Endothelial cell (in vitro differentiated cells): Measurements from ENCODE around the gene ALDH3A2. TPM values are rescaled to one million over a fixed set of nuclear protein-coding genes. Genes with fewer than 3 reads are reported as not detected.

Experiments used
- DNase-seq: peaks from one replicate; pipeline ENCODE4 v3.0.0; 2021; ENCODE audit warnings: low spot score
- H3K27ac Mint-ChIP-seq: one replicate; pipeline ENCODE4 v1.8.0; 2021; ENCODE audit warnings: mixed read lengths, inconsistent platforms; ENCODE audit not compliant: unreplicated experiment
- H3K27me3 Mint-ChIP-seq: one replicate; pipeline ENCODE4 v1.8.0; 2021; ENCODE audit warnings: mild to moderate bottlenecking, moderate library complexity, mixed read lengths, inconsistent platforms; ENCODE audit not compliant: unreplicated experiment
- H3K36me3 Mint-ChIP-seq: one replicate; pipeline ENCODE4 v1.8.0; 2021; ENCODE audit warnings: mild to moderate bottlenecking, low read depth, mixed read lengths, inconsistent platforms; ENCODE audit not compliant: unreplicated experiment
- H3K4me1 Mint-ChIP-seq: one replicate; pipeline ENCODE4 v1.8.0; 2021; ENCODE audit warnings: mild to moderate bottlenecking, mixed read lengths, inconsistent platforms; ENCODE audit not compliant: unreplicated experiment
- H3K4me3 Mint-ChIP-seq: one replicate; pipeline ENCODE4 v1.8.0; 2021; ENCODE audit warnings: mild to moderate bottlenecking, mixed read lengths, inconsistent platforms; ENCODE audit not compliant: unreplicated experiment
- H3K9me3 Mint-ChIP-seq: one replicate; pipeline ENCODE4 v1.8.0; 2021; ENCODE audit warnings: mixed read lengths, inconsistent platforms; ENCODE audit not compliant: unreplicated experiment
- CTCF ChIP-seq: fragments of 200-600 bp; sonication (generic); IDR thresholded peaks from one replicate; pipeline ENCODE4 v1.5.0; 2021; ENCODE audit warnings: antibody characterized with exemption; ENCODE audit not compliant: unreplicated experiment
- total RNA-seq: library from RNA; stranded (reverse); fragmentation: NEBNext Ultra II Directional; extraction: Animal tissue kit (Norgen Biotek cat#: 25700); gene quantifications from one replicate; pipeline ENCODE4 v1.2.1, GENCODE V29; 2021; ENCODE audit not compliant: unreplicated experiment

Gene ALDH3A2
- total RNA-seq, 1 donor from 2014 or later: 21.0 TPM

- Mint-ChIP-seq H3K9me3 (no peaks in the 10 kb centered on the region), H3K4me3 (no peak overlapping the region), H3K27ac (no peak overlapping the region), H3K4me1 (no peaks in the 10 kb centered on the region), H3K27me3 (no peaks in the 10 kb centered on the region), H3K36me3 (peaks cover 14% of the 10 kb centered on the region)
- DNase-seq: no peak
- no peak for TF ChIP-seq CTCF
Measured at GRCh38 chr17:19670908-19671307, 22.4 kb downstream of the ALDH3A2 start.

GRCh38 chr17:19671433-19671832 lies 22.9 kb downstream of the ALDH3A2 start:
- H3K4me3 Mint-ChIP-seq: no peak overlapping the region
- no peaks in the 10 kb centered on the region for H3K27me3 Mint-ChIP-seq
- peaks cover 18% of the 10 kb centered on the region for H3K36me3 Mint-ChIP-seq
- H3K9me3 Mint-ChIP-seq: no peaks in the 10 kb centered on the region
- no peak for TF ChIP-seq CTCF
- no peak for DNase-seq
- no peak overlapping the region for H3K27ac Mint-ChIP-seq
- H3K4me1 Mint-ChIP-seq: no peaks in the 10 kb centered on the region

- Mint-ChIP-seq H3K27me3 (no peaks in the 10 kb centered on the region), H3K9me3 (no peaks in the 10 kb centered on the region), H3K4me1 (no peaks in the 10 kb centered on the region), H3K36me3 (peaks cover 22% of the 10 kb centered on the region), H3K27ac (no peak overlapping the region), H3K4me3 (no peak overlapping the region)
- DNase-seq: no peak
- TF ChIP-seq CTCF: no peak
Measured at GRCh38 chr17:19672009-19672750, 23.6 kb downstream of the ALDH3A2 start.

GRCh38 chr17:19673623-19674022 lies 25.1 kb downstream of the ALDH3A2 start:
- H3K9me3 Mint-ChIP-seq: peaks cover 8% of the 10 kb centered on the region
- no peak overlapping the region for H3K4me3 Mint-ChIP-seq
- H3K4me1 Mint-ChIP-seq: no peaks in the 10 kb centered on the region
- no peaks in the 10 kb centered on the region for H3K27me3 Mint-ChIP-seq
- no peak for TF ChIP-seq CTCF
- no peak for DNase-seq
- peaks cover 34% of the 10 kb centered on the region for H3K36me3 Mint-ChIP-seq
- no peak overlapping the region for H3K27ac Mint-ChIP-seq

GRCh38 chr17:19676896-19677295 lies 28.3 kb downstream of the ALDH3A2 start:
- DNase-seq: no peak
- no peak for TF ChIP-seq CTCF
- Mint-ChIP-seq H3K9me3 (peaks cover 8% of the 10 kb centered on the region), H3K27me3 (no peaks in the 10 kb centered on the region), H3K27ac (no peak overlapping the region), H3K36me3 (peaks cover 47% of the 10 kb centered on the region), H3K4me1 (no peaks in the 10 kb centered on the region), H3K4me3 (peak overlapping the region; percentile 60)
